Panc1 (cell line): ENCODE results near the gene TC2N. TPM values are rescaled to one million over a fixed set of nuclear protein-coding genes. Genes with fewer than 3 reads are reported as not detected.

Source experiments
- ATAC-seq: fragments of 200-7000 bp; cut with Tn5 transposase; 2 replicates; pipeline ENCODE4 v1.9.1; 2020; ENCODE audit warnings: mild to moderate bottlenecking, moderate library complexity
- BruUV-seq: library from RNA; stranded (reverse); fragments of 400-500 nt; replicated peaks from 2 replicates; lab custom pipeline; 2021; lab: Mats Ljungman, UMichigan
- CTCF ChIA-PET: fragments of 300-600 bp; sonication (Branson Sonifier 250); formaldehyde crosslinking; loops from one replicate; lab custom pipeline; 2022; ENCODE audit warnings: antibody characterized with exemption; lab: Charles Lee
- POLR2A ChIA-PET: fragments of 300-600 bp; sonication (Branson Sonifier 250); formaldehyde crosslinking; loops from one replicate; lab custom pipeline; 2022; ENCODE audit warnings: antibody characterized with exemption; lab: Charles Lee
- DNase-seq: peaks from one replicate; pipeline ENCODE4 v3.0.0-alpha.2; 2010; ENCODE audit warnings: low read depth, low spot score
- H3K27ac ChIP-seq: 2 replicates; pipeline ENCODE4 v1.5.1; 2011; ENCODE audit warnings: mild to moderate bottlenecking, low read length, inconsistent platforms
- H3K27me3 ChIP-seq: fragments of 200-500 bp; sonication (Bioruptor generic); 2 replicates; pipeline ENCODE4 v1.6.0; 2014; ENCODE audit warnings: low read length, inconsistent platforms; ENCODE audit not compliant: control insufficient read depth, insufficient read depth
- H3K36me3 ChIP-seq: fragments of 200-500 bp; sonication (Bioruptor generic); 2 replicates; pipeline ENCODE4 v1.5.1; 2014; ENCODE audit warnings: inconsistent platforms, mild to moderate bottlenecking, low read length, moderate library complexity; ENCODE audit not compliant: control insufficient read depth, insufficient read depth
- H3K4me1 ChIP-seq: 2 replicates; pipeline ENCODE4 v1.5.1; 2011; ENCODE audit warnings: inconsistent platforms, mild to moderate bottlenecking, low read length, moderate library complexity; ENCODE audit not compliant: control insufficient read depth, insufficient read depth
- H3K4me3 ChIP-seq, 2 experiments: 2 replicates each; pipeline ENCODE4 v1.5.1; 2011 to 2012; ENCODE audit warnings: low read depth in 2 of 2, low read length in 2 of 2, mild to moderate bottlenecking in 2 of 2, inconsistent platforms in 1 of 2, moderate library complexity in 1 of 2
- H3K9me3 ChIP-seq: fragments of 200-500 bp; sonication (Bioruptor generic); 2 replicates; pipeline ENCODE4 v1.5.1; 2014; ENCODE audit warnings: low read depth, mild to moderate bottlenecking, inconsistent platforms, low read length, moderate library complexity; ENCODE audit not compliant: control insufficient read depth, insufficient read depth
- POLR2AphosphoS5 ChIP-seq: IDR thresholded peaks from 2 replicates; pipeline ENCODE4 v1.6.1; 2012; ENCODE audit warnings: mild to moderate bottlenecking, low read depth, low read length, moderate library complexity
- SIN3A ChIP-seq: IDR thresholded peaks from 2 replicates; pipeline ENCODE4 v1.6.1; 2012; ENCODE audit warnings: low read depth, mild to moderate bottlenecking, low read length, moderate library complexity, borderline replicate concordance; ENCODE audit not compliant: insufficient read depth
- TCF7L2 ChIP-seq: IDR thresholded peaks from 2 replicates; pipeline ENCODE4 v1.6.1; 2011; ENCODE audit warnings: mild to moderate bottlenecking, low read depth, low read length, inconsistent platforms
- in situ Hi-C: cut with HindIII; loops from 2 replicates; pipeline ENCODE4 v1.10.0; 2016; ENCODE audit warnings: low sequenced_read_pairs, low pct_unique_long_range_greater_than_20kb
- intact Hi-C: fragments of 100-400 bp; cut with micrococcal nuclease; formaldehyde crosslinking; loops from one replicate; pipeline ENCODE4 v1.10.0; 2022; ENCODE audit not compliant: unreplicated experiment
- total RNA-seq: library from RNA; stranded (reverse); gene quantifications from one replicate; pipeline ENCODE4 v1.2.1, GENCODE V29; 2021; ENCODE audit not compliant: unreplicated experiment
- TF ChIP-seq, protein P1 (sequence below): fragments of 450-650 bp; IDR thresholded peaks from 2 replicates; pipeline ENCODE4 v1.5.1; 2017; ENCODE audit warnings: mild to moderate bottlenecking
- TF ChIP-seq, protein P2 (sequence below), 2 experiments: IDR thresholded peaks; 2 replicates each; pipeline ENCODE4 v1.6.1; 2011 to 2012; ENCODE audit warnings: low read depth in 2 of 2, control low read depth in 1 of 2, low read length in 1 of 2, mild to moderate bottlenecking in 1 of 2, moderate library complexity in 1 of 2; ENCODE audit not compliant: insufficient read depth in 1 of 2

TC2N gene
- total RNA-seq, 1 experiment from 2014 or later: 0.49 TPM

DNA sequence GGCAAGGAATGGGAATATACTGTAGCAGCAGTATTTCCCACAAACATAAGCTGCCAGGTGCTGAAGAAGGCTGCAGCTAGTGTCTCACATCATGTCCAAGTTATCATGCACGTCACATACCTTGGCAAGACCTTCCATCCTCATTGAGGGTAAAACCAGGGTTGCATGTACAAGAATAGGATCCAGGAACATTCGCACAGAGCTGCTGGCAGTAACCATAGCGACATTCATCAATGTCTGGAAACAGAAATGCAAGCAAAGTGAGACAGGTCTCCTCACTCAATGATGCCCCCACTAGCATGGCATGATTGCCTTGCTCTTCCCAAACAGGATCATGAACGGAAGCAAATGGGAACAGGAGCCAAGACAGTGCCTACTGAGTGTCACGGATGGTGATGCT lies 23.8 kb upstream of the TC2N start:
- H3K27ac ChIP-seq: no peak overlapping the region
- H3K9me3 ChIP-seq: no peaks in the 10 kb centered on the region
- intact Hi-C loops: no loop called here
- TF ChIP-seq, protein P1, sequence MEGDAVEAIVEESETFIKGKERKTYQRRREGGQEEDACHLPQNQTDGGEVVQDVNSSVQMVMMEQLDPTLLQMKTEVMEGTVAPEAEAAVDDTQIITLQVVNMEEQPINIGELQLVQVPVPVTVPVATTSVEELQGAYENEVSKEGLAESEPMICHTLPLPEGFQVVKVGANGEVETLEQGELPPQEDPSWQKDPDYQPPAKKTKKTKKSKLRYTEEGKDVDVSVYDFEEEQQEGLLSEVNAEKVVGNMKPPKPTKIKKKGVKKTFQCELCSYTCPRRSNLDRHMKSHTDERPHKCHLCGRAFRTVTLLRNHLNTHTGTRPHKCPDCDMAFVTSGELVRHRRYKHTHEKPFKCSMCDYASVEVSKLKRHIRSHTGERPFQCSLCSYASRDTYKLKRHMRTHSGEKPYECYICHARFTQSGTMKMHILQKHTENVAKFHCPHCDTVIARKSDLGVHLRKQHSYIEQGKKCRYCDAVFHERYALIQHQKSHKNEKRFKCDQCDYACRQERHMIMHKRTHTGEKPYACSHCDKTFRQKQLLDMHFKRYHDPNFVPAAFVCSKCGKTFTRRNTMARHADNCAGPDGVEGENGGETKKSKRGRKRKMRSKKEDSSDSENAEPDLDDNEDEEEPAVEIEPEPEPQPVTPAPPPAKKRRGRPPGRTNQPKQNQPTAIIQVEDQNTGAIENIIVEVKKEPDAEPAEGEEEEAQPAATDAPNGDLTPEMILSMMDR: no peak
- TF ChIP-seq TCF7L2 (no peak), SIN3A (no peak), POLR2AphosphoS5 (no peak)
- TF ChIP-seq, protein P2, sequence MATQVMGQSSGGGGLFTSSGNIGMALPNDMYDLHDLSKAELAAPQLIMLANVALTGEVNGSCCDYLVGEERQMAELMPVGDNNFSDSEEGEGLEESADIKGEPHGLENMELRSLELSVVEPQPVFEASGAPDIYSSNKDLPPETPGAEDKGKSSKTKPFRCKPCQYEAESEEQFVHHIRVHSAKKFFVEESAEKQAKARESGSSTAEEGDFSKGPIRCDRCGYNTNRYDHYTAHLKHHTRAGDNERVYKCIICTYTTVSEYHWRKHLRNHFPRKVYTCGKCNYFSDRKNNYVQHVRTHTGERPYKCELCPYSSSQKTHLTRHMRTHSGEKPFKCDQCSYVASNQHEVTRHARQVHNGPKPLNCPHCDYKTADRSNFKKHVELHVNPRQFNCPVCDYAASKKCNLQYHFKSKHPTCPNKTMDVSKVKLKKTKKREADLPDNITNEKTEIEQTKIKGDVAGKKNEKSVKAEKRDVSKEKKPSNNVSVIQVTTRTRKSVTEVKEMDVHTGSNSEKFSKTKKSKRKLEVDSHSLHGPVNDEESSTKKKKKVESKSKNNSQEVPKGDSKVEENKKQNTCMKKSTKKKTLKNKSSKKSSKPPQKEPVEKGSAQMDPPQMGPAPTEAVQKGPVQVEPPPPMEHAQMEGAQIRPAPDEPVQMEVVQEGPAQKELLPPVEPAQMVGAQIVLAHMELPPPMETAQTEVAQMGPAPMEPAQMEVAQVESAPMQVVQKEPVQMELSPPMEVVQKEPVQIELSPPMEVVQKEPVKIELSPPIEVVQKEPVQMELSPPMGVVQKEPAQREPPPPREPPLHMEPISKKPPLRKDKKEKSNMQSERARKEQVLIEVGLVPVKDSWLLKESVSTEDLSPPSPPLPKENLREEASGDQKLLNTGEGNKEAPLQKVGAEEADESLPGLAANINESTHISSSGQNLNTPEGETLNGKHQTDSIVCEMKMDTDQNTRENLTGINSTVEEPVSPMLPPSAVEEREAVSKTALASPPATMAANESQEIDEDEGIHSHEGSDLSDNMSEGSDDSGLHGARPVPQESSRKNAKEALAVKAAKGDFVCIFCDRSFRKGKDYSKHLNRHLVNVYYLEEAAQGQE (IDR thresholded peaks at IDR 0.05; ENCODE audit: insufficient read depth in 1 of 2, low read depth in 2 of 2, low read length in 1 of 2): no peak
- H3K4me1 ChIP-seq: no peaks in the 10 kb centered on the region
- ChIA-PET POLR2A (no interaction called here), CTCF (no interaction called here)
- DNase-seq (no peak), ATAC-seq (no peak)
- in situ Hi-C loops: no loop called here
- H3K4me3 ChIP-seq: no peak overlapping the region
- no peaks in the 10 kb centered on the region for H3K36me3 ChIP-seq
- H3K27me3 ChIP-seq: no peaks in the 10 kb centered on the region
- BruUV-seq: no TSS peak

DNA sequence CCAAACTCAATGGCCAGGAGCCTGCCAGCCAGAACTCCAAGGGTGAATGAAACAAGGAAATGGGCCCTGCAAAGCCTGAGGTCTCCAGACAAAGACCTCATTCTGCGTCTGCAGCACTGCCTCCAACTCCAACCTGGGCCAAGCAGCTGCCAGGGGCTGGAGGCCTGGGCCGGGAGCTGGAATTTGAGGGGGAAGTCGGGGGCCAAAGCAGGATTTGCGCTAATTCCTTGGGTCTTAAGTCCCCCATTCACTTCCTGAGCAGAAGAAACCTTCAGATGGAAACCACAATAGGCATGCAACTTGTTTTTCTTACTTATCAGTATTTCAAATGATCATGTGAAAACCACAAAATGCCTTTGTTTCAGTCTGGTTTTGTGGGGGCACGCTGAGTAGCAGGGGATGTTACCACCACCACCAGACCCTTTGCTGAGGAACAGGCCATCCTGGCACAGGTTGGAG lies 23.0 kb upstream of the TC2N start:
- Histone ChIP-seq H3K27me3 (no peaks in the 10 kb centered on the region), H3K4me3 (no peak overlapping the region), H3K4me1 (no peaks in the 10 kb centered on the region), H3K27ac (no peak overlapping the region), H3K9me3 (no peaks in the 10 kb centered on the region), H3K36me3 (no peaks in the 10 kb centered on the region)
- in situ Hi-C loops (no loop called here), intact Hi-C loops (no loop called here)
- DNase-seq (no peak), ATAC-seq (no peak)
- no TSS peak for BruUV-seq
- TF ChIP-seq, protein P1: no peak
- ChIA-PET POLR2A (no interaction called here), CTCF (no interaction called here)
